Measurements from ENCODE around the gene CCDC7. TPM values are rescaled to one million over a fixed set of nuclear protein-coding genes. Genes with fewer than 3 reads are reported as not detected.
A peak's percentile ranks its signal among the peaks of the same experiment; 100 is the strongest.
"Not testable (repeated sequence)": the region's sequence is repeated elsewhere in the genome, so short reads cannot be mapped to it uniquely, and the experiment has no call there.

Gene CCDC7
- total RNA-seq, 2 experiments from 2014 or later = 9.8 to 12.3 TPM

- TF ChIP-seq, protein P1, sequence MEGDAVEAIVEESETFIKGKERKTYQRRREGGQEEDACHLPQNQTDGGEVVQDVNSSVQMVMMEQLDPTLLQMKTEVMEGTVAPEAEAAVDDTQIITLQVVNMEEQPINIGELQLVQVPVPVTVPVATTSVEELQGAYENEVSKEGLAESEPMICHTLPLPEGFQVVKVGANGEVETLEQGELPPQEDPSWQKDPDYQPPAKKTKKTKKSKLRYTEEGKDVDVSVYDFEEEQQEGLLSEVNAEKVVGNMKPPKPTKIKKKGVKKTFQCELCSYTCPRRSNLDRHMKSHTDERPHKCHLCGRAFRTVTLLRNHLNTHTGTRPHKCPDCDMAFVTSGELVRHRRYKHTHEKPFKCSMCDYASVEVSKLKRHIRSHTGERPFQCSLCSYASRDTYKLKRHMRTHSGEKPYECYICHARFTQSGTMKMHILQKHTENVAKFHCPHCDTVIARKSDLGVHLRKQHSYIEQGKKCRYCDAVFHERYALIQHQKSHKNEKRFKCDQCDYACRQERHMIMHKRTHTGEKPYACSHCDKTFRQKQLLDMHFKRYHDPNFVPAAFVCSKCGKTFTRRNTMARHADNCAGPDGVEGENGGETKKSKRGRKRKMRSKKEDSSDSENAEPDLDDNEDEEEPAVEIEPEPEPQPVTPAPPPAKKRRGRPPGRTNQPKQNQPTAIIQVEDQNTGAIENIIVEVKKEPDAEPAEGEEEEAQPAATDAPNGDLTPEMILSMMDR (conservative IDR thresholded peaks at IDR 0.05; ENCODE audit: low read length) = no peak
- TF ChIP-seq EZH2phosphoT487 (IDR thresholded peaks at IDR 0.05; ENCODE audit: borderline replicate concordance, low read depth, low read length) = no peak
- no peaks in the 10 kb centered on the region for H3K9me3 ChIP-seq (ENCODE audit: low read length)
- ChIA-PET CTCF (ENCODE audit: unreplicated experiment) (no interaction called here), POLR2A (no interaction called here)
- DNase-seq (ENCODE audit: low spot score) = no peak
- no peaks in the 10 kb centered on the region for H4K20me1 ChIP-seq (ENCODE audit: insufficient read depth, low read length)
- H3K9me2 ChIP-seq (ENCODE audit: insufficient read depth, low read length) = no peaks in the 10 kb centered on the region
- no peaks in the 10 kb centered on the region for H3K36me3 ChIP-seq (ENCODE audit: insufficient read depth, low read length)
- H3K4me3 ChIP-seq (ENCODE audit: low read depth, low read length, poor library complexity, severe bottlenecking) = no peak overlapping the region
- no peak overlapping the region for H3K27ac ChIP-seq (ENCODE audit: low read depth, low read length, poor library complexity, severe bottlenecking)
- no peak overlapping the region for H3K4me2 ChIP-seq (ENCODE audit: low read length)
- H3K79me2 ChIP-seq (ENCODE audit: insufficient read depth, low read depth, low read length) = no peaks in the 10 kb centered on the region
- intact Hi-C loops (cut with micrococcal nuclease; ENCODE audit: unreplicated experiment) = no loop called here
- BruUV-seq (replicated peaks) = no TSS peak
- no peaks in the 10 kb centered on the region for H3K4me1 ChIP-seq (ENCODE audit: insufficient read depth, low read length, poor library complexity, severe bottlenecking)
- H2AFZ ChIP-seq (ENCODE audit: low read length) = no peak overlapping the region
These were observed 347.1 kb downstream of the CCDC7 start for GRCh38 chr10:32793033-32793432.

DNA sequence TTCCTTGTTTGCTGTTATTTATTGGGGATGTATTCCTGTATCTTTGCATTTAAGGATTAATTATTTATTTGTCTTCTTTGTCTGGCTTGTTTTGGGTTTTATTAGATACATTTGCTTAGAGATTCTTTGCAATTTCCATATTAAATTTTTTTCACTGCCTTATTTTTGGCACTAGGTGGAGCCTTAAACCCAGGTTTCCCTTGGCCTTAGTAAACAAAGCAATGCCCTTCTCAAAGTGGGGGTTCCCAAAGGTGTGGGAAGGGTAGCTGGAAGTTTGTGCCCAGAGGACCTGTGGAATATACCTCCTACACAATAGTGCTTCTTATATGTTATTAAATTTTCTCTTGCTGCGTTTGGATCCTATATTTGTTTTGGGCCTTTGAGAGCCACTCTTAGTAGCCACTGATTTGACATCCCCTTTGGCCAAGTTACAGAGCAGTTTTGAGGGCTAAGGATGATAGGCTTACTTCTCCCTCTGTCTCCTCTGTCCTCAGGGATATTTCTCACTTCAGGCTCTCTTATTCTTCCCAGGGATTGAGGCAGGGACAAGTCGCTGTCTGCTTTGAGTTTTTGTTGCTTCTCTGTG, 349.8 kb downstream of the CCDC7 start:
- peak; percentile 60 for DNase-seq (ENCODE audit: low spot score)
- Histone ChIP-seq H4K20me1 (ENCODE audit: insufficient read depth, low read length) (no peaks in the 10 kb centered on the region), H3K36me3 (ENCODE audit: insufficient read depth, low read length) (no peaks in the 10 kb centered on the region), H3K27ac (ENCODE audit: low read depth, low read length, poor library complexity, severe bottlenecking) (no peak overlapping the region), H2AFZ (ENCODE audit: low read length) (peak overlapping the region; percentile 31; the same call in 1 of the 2 replicates), H3K9me2 (ENCODE audit: insufficient read depth, low read length) (no peaks in the 10 kb centered on the region), H3K9me3 (ENCODE audit: low read length) (no peaks in the 10 kb centered on the region), H3K4me1 (ENCODE audit: insufficient read depth, low read length, poor library complexity, severe bottlenecking) (no peaks in the 10 kb centered on the region), H3K79me2 (ENCODE audit: insufficient read depth, low read depth, low read length) (no peaks in the 10 kb centered on the region), H3K4me3 (ENCODE audit: low read depth, low read length, poor library complexity, severe bottlenecking) (no peak overlapping the region), H3K4me2 (ENCODE audit: low read length) (no peak overlapping the region)
- no TSS peak for BruUV-seq (replicated peaks)
- POLR2A ChIA-PET = no interaction called here
- intact Hi-C loops (cut with micrococcal nuclease; ENCODE audit: unreplicated experiment) = loop anchor here (1.0 kb wide), 2 partner anchors 213 to 361 kb away; no protein-coding TSS in a partner anchor
- CTCF ChIA-PET (ENCODE audit: unreplicated experiment) = interaction anchor here (0.6 kb wide), 1 partner anchor 211 kb away, joined by 3 read pairs; no protein-coding TSS in a partner anchor
- TF ChIP-seq EZH2phosphoT487 (IDR thresholded peaks at IDR 0.05; ENCODE audit: borderline replicate concordance, low read depth, low read length) = no peak
- TF ChIP-seq, protein P1 (conservative IDR thresholded peaks at IDR 0.05; ENCODE audit: low read length) = peak; percentile 98

DNA sequence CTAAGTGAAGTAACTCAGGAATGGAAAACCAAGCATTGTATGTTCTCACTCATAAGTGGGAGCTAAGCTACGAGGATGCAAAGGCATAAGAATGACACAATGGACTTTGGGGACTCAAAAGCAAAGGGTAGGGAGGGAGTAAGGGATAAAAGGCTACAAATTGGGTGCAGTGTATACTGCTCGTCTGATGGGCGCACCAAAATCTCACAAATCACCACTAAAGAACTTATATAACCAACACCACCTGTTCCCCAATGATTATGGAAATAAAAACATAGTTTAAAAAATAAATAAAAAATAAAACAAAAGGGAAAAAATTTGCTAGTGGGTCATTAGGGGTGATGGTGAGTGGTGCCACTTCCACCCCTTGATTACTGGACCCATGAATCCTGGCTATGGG, 351.5 kb downstream of the CCDC7 start:
- DNase-seq (ENCODE audit: low spot score); H3K79me2 ChIP-seq (ENCODE audit: insufficient read depth, low read depth, low read length); H3K4me2 ChIP-seq (ENCODE audit: low read length); intact Hi-C loops (cut with micrococcal nuclease; ENCODE audit: unreplicated experiment); H3K4me3 ChIP-seq (ENCODE audit: low read depth, low read length, poor library complexity, severe bottlenecking); H4K20me1 ChIP-seq (ENCODE audit: insufficient read depth, low read length); H3K36me3 ChIP-seq (ENCODE audit: insufficient read depth, low read length); H3K27ac ChIP-seq (ENCODE audit: low read depth, low read length, poor library complexity, severe bottlenecking); POLR2A ChIA-PET; CTCF ChIA-PET (ENCODE audit: unreplicated experiment); H3K9me3 ChIP-seq (ENCODE audit: low read length); H2AFZ ChIP-seq (ENCODE audit: low read length); H3K4me1 ChIP-seq (ENCODE audit: insufficient read depth, low read length, poor library complexity, severe bottlenecking); BruUV-seq (replicated peaks); H3K9me2 ChIP-seq (ENCODE audit: insufficient read depth, low read length): not testable (repeated sequence)
